GM19043 (cell line): ENCODE results near the gene NFATC2IP.

ENCODE experiments used
- ATAC-seq: cut with Tn5 transposase; IDR thresholded peaks from one replicate; pipeline ENCODE4 v1.9.1; 2021; ENCODE audit warnings: low read depth; ENCODE audit not compliant: unreplicated experiment

NFATC2IP gene

GRCh38 chr16:28950648-28951409 is at the start of gene NFATC2IP:
TSS of gene NFATC2IP (plus strand) at chr16:28950937. CDS start at chr16:28951012, 75 bp downstream.
- peak; percentile 93 for ATAC-seq

- no peak for ATAC-seq
Measured at GRCh38 chr16:28901862-28902261, 48.9 kb upstream of the NFATC2IP start.

- ATAC-seq, result no peak
Measured at GRCh38 chr16:28902909-28903308, 47.8 kb upstream of the NFATC2IP start.

GRCh38 chr16:28903344-28904042 is 47.2 kb upstream of the NFATC2IP start:
- no peak for ATAC-seq

- no peak for ATAC-seq
Measured at GRCh38 chr16:28904363-28904762, 46.4 kb upstream of the NFATC2IP start.

GRCh38 chr16:28904828-28905227 is 45.9 kb upstream of the NFATC2IP start:
- ATAC-seq, result no peak

- no peak for ATAC-seq
Measured at GRCh38 chr16:28905229-28905754, 45.4 kb upstream of the NFATC2IP start.

GRCh38 chr16:28905800-28906372 is 44.9 kb upstream of the NFATC2IP start:
- no peak for ATAC-seq

GRCh38 chr16:28910086-28911031 is 40.4 kb upstream of the NFATC2IP start:
- no peak for ATAC-seq

- ATAC-seq, result no peak
Measured at GRCh38 chr16:28912558-28912957, 38.2 kb upstream of the NFATC2IP start.

- no peak for ATAC-seq
Measured at GRCh38 chr16:28913946-28914724, 36.6 kb upstream of the NFATC2IP start.

- ATAC-seq, result no peak
Measured at GRCh38 chr16:28915181-28915580, 35.6 kb upstream of the NFATC2IP start.

GRCh38 chr16:28917095-28917494 is 33.6 kb upstream of the NFATC2IP start:
- ATAC-seq, result no peak

- no peak for ATAC-seq
Measured at GRCh38 chr16:28918698-28919097, 32.0 kb upstream of the NFATC2IP start.

GRCh38 chr16:28923231-28923587 is 27.5 kb upstream of the NFATC2IP start:
- no peak for ATAC-seq

- ATAC-seq, result peak; percentile 63
Measured at GRCh38 chr16:28923652-28924398, 26.9 kb upstream of the NFATC2IP start.

GRCh38 chr16:28924399-28924761 is 26.4 kb upstream of the NFATC2IP start:
- no peak for ATAC-seq

- ATAC-seq, result peak; percentile 45
Measured at GRCh38 chr16:28924762-28925385, 25.9 kb upstream of the NFATC2IP start, which contains the start of gene RABEP2. TSS of gene RABEP2 (minus strand) at chr16:28925238. CDS start at chr16:28925163, 75 bp downstream.
